B cell (primary cell): Measurements from ENCODE around the gene KNSTRN.

Source experiments
- EZH2 ChIP-seq: IDR thresholded peaks from 2 replicates; pipeline ENCODE4 v1.6.1; 2012; ENCODE audit warnings: borderline replicate concordance, low read depth, mild to moderate bottlenecking, moderate library complexity, low read length; ENCODE audit not compliant: insufficient read depth, poor library complexity, severe bottlenecking
- TF ChIP-seq, protein P1 (sequence below): fragments of 200-600 bp; IDR thresholded peaks from one replicate; pipeline ENCODE4 v1.8.0; 2022; ENCODE audit warnings: antibody characterized with exemption, mild to moderate bottlenecking

GRCh38 chr15:40369971-40370370 is 12.6 kb upstream of the KNSTRN start:
- TF ChIP-seq, protein P1, sequence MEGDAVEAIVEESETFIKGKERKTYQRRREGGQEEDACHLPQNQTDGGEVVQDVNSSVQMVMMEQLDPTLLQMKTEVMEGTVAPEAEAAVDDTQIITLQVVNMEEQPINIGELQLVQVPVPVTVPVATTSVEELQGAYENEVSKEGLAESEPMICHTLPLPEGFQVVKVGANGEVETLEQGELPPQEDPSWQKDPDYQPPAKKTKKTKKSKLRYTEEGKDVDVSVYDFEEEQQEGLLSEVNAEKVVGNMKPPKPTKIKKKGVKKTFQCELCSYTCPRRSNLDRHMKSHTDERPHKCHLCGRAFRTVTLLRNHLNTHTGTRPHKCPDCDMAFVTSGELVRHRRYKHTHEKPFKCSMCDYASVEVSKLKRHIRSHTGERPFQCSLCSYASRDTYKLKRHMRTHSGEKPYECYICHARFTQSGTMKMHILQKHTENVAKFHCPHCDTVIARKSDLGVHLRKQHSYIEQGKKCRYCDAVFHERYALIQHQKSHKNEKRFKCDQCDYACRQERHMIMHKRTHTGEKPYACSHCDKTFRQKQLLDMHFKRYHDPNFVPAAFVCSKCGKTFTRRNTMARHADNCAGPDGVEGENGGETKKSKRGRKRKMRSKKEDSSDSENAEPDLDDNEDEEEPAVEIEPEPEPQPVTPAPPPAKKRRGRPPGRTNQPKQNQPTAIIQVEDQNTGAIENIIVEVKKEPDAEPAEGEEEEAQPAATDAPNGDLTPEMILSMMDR: no peak
- TF ChIP-seq EZH2: no peak
